HG03342 (cell line): Measurements from ENCODE around the gene TMEM63B.
"Not testable (repeated sequence)": the region's sequence is repeated elsewhere in the genome, so short reads cannot be mapped to it uniquely, and the experiment has no call there.

ENCODE experiments used
- ATAC-seq: cut with Tn5 transposase; IDR thresholded peaks from one replicate; pipeline ENCODE4 v1.9.1; 2021; ENCODE audit warnings: mild to moderate bottlenecking, moderate library complexity; ENCODE audit not compliant: unreplicated experiment

TMEM63B gene

GRCh38 chr6:44127186-44128019 is at the start of gene TMEM63B, which contains the start of gene MRPL14:
Gene TMEM63B (plus strand): TSS chr6:44127554. CDS start chr6:44134585, 7,031 bp downstream.
Gene MRPL14 (minus strand): TSS chr6:44127452. CDS start chr6:44116611, 10,841 bp downstream.
- ATAC-seq, result peak; percentile 75

GRCh38 chr6:44078219-44078826 is 49.0 kb upstream of the TMEM63B start:
- no peak for ATAC-seq

GRCh38 chr6:44078827-44079671 is 48.3 kb upstream of the TMEM63B start:
- no peak for ATAC-seq

GRCh38 chr6:44079672-44080071 is 47.7 kb upstream of the TMEM63B start:
- no peak for ATAC-seq

GRCh38 chr6:44080561-44081521 is 46.5 kb upstream of the TMEM63B start:
- ATAC-seq, result no peak

- ATAC-seq, result no peak
These were observed 45.6 kb upstream of the TMEM63B start for GRCh38 chr6:44081753-44082152.

GRCh38 chr6:44082872-44083321 is 44.5 kb upstream of the TMEM63B start:
- no peak for ATAC-seq

GRCh38 chr6:44084231-44085014 is 42.9 kb upstream of the TMEM63B start:
- ATAC-seq, result no peak

- no peak for ATAC-seq
These were observed 42.1 kb upstream of the TMEM63B start for GRCh38 chr6:44085219-44085618.

- no peak for ATAC-seq
These were observed 40.3 kb upstream of the TMEM63B start for GRCh38 chr6:44086931-44087574.

GRCh38 chr6:44087623-44088022 is 39.7 kb upstream of the TMEM63B start:
- ATAC-seq, result no peak

- ATAC-seq, result no peak
These were observed 38.3 kb upstream of the TMEM63B start for GRCh38 chr6:44088827-44089590.

- ATAC-seq, result no peak
These were observed 36.9 kb upstream of the TMEM63B start for GRCh38 chr6:44090465-44090864.

GRCh38 chr6:44091356-44091755 is 36.0 kb upstream of the TMEM63B start:
- not testable (repeated sequence) for ATAC-seq

GRCh38 chr6:44091981-44092884 is 35.1 kb upstream of the TMEM63B start:
- ATAC-seq, result no peak

- ATAC-seq, result no peak
These were observed 34.3 kb upstream of the TMEM63B start for GRCh38 chr6:44093066-44093465.
